ENCODE results near the gene ZNF18.

Gene ZNF18

GRCh38 chr17:12020642-12021622 is 23.7 kb upstream of the ZNF18 start, which contains the start of gene MAP2K4:
TSS of gene MAP2K4 (plus strand) at chr17:12020877. CDS start at chr17:12020887, 10 bp downstream.
- H3K4me3 ChIP-seq, result peak within 1 kb of the TSS; percentile 98
- peak within 1 kb of the TSS; percentile 83 to 93 for H3K27ac ChIP-seq

GRCh38 chr17:12007466-12007865 is 10.2 kb upstream of the ZNF18 start:
- TF ChIP-seq, protein P1, sequence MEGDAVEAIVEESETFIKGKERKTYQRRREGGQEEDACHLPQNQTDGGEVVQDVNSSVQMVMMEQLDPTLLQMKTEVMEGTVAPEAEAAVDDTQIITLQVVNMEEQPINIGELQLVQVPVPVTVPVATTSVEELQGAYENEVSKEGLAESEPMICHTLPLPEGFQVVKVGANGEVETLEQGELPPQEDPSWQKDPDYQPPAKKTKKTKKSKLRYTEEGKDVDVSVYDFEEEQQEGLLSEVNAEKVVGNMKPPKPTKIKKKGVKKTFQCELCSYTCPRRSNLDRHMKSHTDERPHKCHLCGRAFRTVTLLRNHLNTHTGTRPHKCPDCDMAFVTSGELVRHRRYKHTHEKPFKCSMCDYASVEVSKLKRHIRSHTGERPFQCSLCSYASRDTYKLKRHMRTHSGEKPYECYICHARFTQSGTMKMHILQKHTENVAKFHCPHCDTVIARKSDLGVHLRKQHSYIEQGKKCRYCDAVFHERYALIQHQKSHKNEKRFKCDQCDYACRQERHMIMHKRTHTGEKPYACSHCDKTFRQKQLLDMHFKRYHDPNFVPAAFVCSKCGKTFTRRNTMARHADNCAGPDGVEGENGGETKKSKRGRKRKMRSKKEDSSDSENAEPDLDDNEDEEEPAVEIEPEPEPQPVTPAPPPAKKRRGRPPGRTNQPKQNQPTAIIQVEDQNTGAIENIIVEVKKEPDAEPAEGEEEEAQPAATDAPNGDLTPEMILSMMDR (IDR thresholded peaks at IDR 0.05), result no peak
- no peak for DNase-seq (ENCODE audit: low spot score)
- Histone ChIP-seq H3K4me3 (no peak overlapping the region), H3K27ac (no peak overlapping the region)

More at GRCh38 chr17:12020642-12021622, 23.7 kb upstream of the ZNF18 start, which contains the start of gene MAP2K4:
- DNase-seq (ENCODE audit: low spot score), result peak; percentile 95
- TF ChIP-seq, protein P1 (IDR thresholded peaks at IDR 0.05), result no peak

DNA sequence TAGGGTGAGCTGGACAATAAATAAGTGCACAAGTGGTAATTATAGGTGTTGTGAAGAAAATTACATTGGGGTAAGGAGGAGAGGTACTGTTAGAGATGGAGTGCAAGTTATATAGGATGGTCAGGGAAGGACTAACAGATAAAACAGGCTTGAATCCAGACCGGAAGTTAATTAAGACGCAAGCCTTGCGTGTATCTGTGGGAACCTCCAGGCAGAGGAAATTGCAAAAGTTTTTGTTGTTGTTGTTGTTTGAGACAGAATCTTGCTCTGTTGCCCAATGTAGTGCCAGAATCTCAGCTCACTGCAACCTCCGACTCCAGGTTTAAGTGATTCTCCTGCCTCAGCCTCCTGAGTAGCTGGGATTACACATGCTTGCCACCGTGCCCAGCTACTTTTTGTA is 2.4 kb upstream of the ZNF18 start:
- no peak overlapping the region for H3K27ac ChIP-seq

GRCh38 chr17:11997972-11998233 is 628 bp upstream of the ZNF18 start:
- TF ChIP-seq, protein P1 (IDR thresholded peaks at IDR 0.05), result no peak
- DNase-seq (ENCODE audit: low spot score), result no peak
- Histone ChIP-seq H3K27ac (peak overlapping the region; percentile 74 to 81), H3K4me3 (peak overlapping the region; percentile 90)

More for the DNA sequence above, 2.4 kb upstream of the ZNF18 start:
- H3K4me3 ChIP-seq, result no peak overlapping the region
- DNase-seq (ENCODE audit: low spot score), result no peak
- TF ChIP-seq, protein P1 (IDR thresholded peaks at IDR 0.05), result no peak

- Histone ChIP-seq H3K27ac (peak overlapping the region; percentile 67 to 92), H3K4me3 (peak overlapping the region; percentile 90)
- DNase-seq (ENCODE audit: low spot score), result peak; percentile 79
- TF ChIP-seq, protein P1 (IDR thresholded peaks at IDR 0.05), result no peak
Measured at GRCh38 chr17:11996722-11997146, 541 bp downstream of the ZNF18 start.

DNA sequence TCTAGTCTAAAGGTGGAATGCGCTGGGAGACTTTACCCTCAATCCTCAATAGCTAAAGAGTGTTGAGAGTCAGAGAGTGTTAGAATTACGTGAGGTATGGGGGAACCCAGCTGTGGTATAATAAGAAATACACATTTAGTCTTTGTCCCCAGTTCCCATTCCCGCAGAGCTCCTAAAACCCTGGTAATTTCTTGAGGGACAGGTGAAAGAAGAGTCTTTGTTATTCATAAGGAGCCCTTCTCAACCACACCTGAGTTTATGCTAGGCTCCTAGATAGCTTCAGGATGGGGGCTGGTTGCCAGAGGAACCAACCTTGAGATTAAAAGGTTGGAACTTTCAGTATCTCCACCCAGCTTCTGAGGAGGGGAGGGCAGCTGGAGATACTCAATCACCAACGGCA is 5.8 kb downstream of the ZNF18 start:
- Histone ChIP-seq H3K4me3 (no peak overlapping the region), H3K27ac (no peak overlapping the region)
- TF ChIP-seq, protein P1 (IDR thresholded peaks at IDR 0.05), result no peak
- DNase-seq (ENCODE audit: low spot score), result no peak
